HepG2 (cell line): ENCODE data around the gene SLC22A4. TPM values are rescaled to one million over a fixed set of nuclear protein-coding genes. Genes with fewer than 3 reads are reported as not detected.

Experiments used
- AHR ChIP-seq: IDR thresholded peaks from 2 replicates; pipeline ENCODE4 v1.6.1; 2018; ENCODE audit warnings: missing genetic modification reagents, missing compliant biosample characterization
- ATF1 ChIP-seq: IDR thresholded peaks from 2 replicates; pipeline ENCODE4 v1.6.1; 2016; ENCODE audit warnings: mild to moderate bottlenecking, control low read depth
- CCDC6 ChIP-seq: sonication (generic); formaldehyde crosslinking; IDR thresholded peaks from 2 replicates; pipeline ENCODE4 v1.8.1; 2022; ENCODE audit warnings: mild to moderate bottlenecking, missing genetic modification reagents, moderate library complexity
- ETS1 ChIP-seq: sonication (generic); formaldehyde crosslinking; IDR thresholded peaks from 2 replicates; pipeline ENCODE4 v1.4.0; 2020; ENCODE audit warnings: missing genetic modification reagents
- FOXC1 ChIP-seq: sonication (generic); formaldehyde crosslinking; IDR thresholded peaks from 2 replicates; pipeline ENCODE4 v1.8.0; 2022; ENCODE audit warnings: mild to moderate bottlenecking, missing genetic modification reagents, borderline replicate concordance
- IKZF4 ChIP-seq: sonication (generic); formaldehyde crosslinking; IDR thresholded peaks from 2 replicates; pipeline ENCODE4 v1.5.1; 2020; ENCODE audit warnings: borderline replicate concordance, mild to moderate bottlenecking, low read depth, missing genetic modification reagents; ENCODE audit errors: not compliant biosample characterization
- MYC ChIP-seq: sonication (generic); formaldehyde crosslinking; IDR thresholded peaks from 2 replicates; pipeline ENCODE4 v1.9.0; 2021; ENCODE audit warnings: missing genetic modification reagents, borderline replicate concordance
- PHB2 ChIP-seq: fragments of 450-650 bp; IDR thresholded peaks from 2 replicates; pipeline ENCODE4 v1.6.1; 2018; ENCODE audit not compliant: partially characterized antibody
- ZNF557 ChIP-seq: sonication (generic); formaldehyde crosslinking; IDR thresholded peaks from 2 replicates; pipeline ENCODE4 v1.4.0; 2020; ENCODE audit warnings: missing genetic modification reagents
- ZNF570 ChIP-seq: sonication (generic); formaldehyde crosslinking; IDR thresholded peaks from 2 replicates; pipeline ENCODE4 v1.4.0; 2020; ENCODE audit warnings: mild to moderate bottlenecking, missing genetic modification reagents, borderline replicate concordance
- ZNF660 ChIP-seq: sonication (generic); formaldehyde crosslinking; IDR thresholded peaks from 2 replicates; pipeline ENCODE4 v1.5.1; 2020; ENCODE audit warnings: mild to moderate bottlenecking, low read depth, missing genetic modification reagents, borderline replicate concordance
- ZNF678 ChIP-seq: sonication (generic); formaldehyde crosslinking; IDR thresholded peaks from 2 replicates; pipeline ENCODE4 v1.4.0; 2020; ENCODE audit warnings: mild to moderate bottlenecking, missing genetic modification reagents
- ZNF703 ChIP-seq: sonication (generic); formaldehyde crosslinking; IDR thresholded peaks from 2 replicates; pipeline ENCODE4 v1.5.1; 2020; ENCODE audit warnings: missing genetic modification reagents, mild to moderate bottlenecking, moderate library complexity, borderline replicate concordance
- ZNF782 ChIP-seq: sonication (generic); formaldehyde crosslinking; IDR thresholded peaks from 2 replicates; pipeline ENCODE4 v1.4.0; 2020; ENCODE audit warnings: missing genetic modification reagents, mild to moderate bottlenecking, borderline replicate concordance
- ZNF891 ChIP-seq: sonication (generic); formaldehyde crosslinking; IDR thresholded peaks from 2 replicates; pipeline ENCODE4 v1.5.0; 2020; ENCODE audit warnings: mild to moderate bottlenecking, missing genetic modification reagents
- polyA plus RNA-seq, 8 experiments: library from polyadenylated mRNA; depleted of rRNA in 3 of 8; stranded (reverse) in 7 of 8; unstranded in 1 of 8; fragments of >200 nt; fragmentation: Illumina TruSeq in 4 of 8; extraction: Trizol in 4 of 8; gene quantifications; 2 replicates each; pipeline versions ENCODE4 v1.2.1 to v1.2.3, GENCODE V29; 2011 to 2016; ENCODE audit warnings: low read depth in 4 of 8, missing spikeins in 1 of 8, mixed read lengths in 1 of 8; ENCODE audit not compliant: insufficient read depth in 1 of 8
- total RNA-seq, 5 experiments: library from RNA; depleted of rRNA; stranded (reverse); fragments of >200 nt; fragmentation: Illumina TruSeq; extraction: Trizol; gene quantifications; 2 replicates each; pipeline ENCODE4 v1.2.3, GENCODE V29; 2016; ENCODE audit warnings: low read depth in 1 of 5
- TF ChIP-seq, protein P1 (sequence below): sonication (generic); formaldehyde crosslinking; IDR thresholded peaks from 2 replicates; pipeline ENCODE4 v1.4.0; 2020; ENCODE audit warnings: missing genetic modification reagents, borderline replicate concordance
- TF ChIP-seq, protein P2 (sequence below): sonication (generic); formaldehyde crosslinking; IDR thresholded peaks from 2 replicates; pipeline ENCODE4 v1.4.0; 2020; ENCODE audit warnings: missing genetic modification reagents

SLC22A4 gene
- total and polyA plus RNA-seq, 2 of the 13 experiments (the other 11 are each of a cell fraction or from before 2014, with no cell fraction given) = 0.33 to 0.62 TPM

DNA sequence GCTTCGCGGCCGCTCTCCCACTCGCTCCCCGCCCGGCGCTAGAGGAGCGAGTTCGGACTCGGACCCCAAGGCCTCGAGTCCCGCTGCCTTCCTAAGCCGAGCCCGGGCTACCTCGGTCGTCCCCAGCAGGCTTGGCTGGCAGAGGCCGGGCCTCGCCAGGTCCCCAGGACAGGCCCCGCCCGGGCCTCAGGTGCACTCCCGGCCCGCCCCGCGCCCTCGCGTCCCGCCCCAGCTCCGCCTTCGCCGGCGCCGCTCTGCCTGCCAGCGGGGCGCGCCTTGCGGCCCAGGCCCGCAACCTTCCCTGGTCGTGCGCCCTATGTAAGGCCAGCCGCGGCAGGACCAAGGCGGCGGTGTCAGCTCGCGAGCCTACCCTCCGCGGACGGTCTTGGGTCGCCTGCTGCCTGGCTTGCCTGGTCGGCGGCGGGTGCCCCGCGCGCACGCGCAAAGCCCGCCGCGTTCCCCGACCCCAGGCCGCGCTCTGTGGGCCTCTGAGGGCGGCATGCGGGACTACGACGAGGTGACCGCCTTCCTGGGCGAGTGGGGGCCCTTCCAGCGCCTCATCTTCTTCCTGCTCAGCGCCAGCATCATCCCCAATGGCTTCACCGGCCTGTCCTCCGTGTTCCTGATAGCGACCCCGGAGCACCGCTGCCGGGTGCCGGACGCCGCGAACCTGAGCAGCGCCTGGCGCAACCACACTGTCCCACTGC lies 75.4 kb downstream of the SLC22A4 start, which contains the start of gene SLC22A5 (continued):
- TF ChIP-seq ATF1 (CRISPR knock-in tag) = no peak
- TF ChIP-seq ZNF782 (CRISPR knock-in tag) = no peak
- peak; percentile 59 for TF ChIP-seq MYC (CRISPR knock-in tag)
- TF ChIP-seq ZNF678 (CRISPR knock-in tag) = no peak
- peak; percentile 67; the same call in 1 of the 2 replicates for TF ChIP-seq ZNF703 (CRISPR knock-in tag)
- TF ChIP-seq, protein P1, sequence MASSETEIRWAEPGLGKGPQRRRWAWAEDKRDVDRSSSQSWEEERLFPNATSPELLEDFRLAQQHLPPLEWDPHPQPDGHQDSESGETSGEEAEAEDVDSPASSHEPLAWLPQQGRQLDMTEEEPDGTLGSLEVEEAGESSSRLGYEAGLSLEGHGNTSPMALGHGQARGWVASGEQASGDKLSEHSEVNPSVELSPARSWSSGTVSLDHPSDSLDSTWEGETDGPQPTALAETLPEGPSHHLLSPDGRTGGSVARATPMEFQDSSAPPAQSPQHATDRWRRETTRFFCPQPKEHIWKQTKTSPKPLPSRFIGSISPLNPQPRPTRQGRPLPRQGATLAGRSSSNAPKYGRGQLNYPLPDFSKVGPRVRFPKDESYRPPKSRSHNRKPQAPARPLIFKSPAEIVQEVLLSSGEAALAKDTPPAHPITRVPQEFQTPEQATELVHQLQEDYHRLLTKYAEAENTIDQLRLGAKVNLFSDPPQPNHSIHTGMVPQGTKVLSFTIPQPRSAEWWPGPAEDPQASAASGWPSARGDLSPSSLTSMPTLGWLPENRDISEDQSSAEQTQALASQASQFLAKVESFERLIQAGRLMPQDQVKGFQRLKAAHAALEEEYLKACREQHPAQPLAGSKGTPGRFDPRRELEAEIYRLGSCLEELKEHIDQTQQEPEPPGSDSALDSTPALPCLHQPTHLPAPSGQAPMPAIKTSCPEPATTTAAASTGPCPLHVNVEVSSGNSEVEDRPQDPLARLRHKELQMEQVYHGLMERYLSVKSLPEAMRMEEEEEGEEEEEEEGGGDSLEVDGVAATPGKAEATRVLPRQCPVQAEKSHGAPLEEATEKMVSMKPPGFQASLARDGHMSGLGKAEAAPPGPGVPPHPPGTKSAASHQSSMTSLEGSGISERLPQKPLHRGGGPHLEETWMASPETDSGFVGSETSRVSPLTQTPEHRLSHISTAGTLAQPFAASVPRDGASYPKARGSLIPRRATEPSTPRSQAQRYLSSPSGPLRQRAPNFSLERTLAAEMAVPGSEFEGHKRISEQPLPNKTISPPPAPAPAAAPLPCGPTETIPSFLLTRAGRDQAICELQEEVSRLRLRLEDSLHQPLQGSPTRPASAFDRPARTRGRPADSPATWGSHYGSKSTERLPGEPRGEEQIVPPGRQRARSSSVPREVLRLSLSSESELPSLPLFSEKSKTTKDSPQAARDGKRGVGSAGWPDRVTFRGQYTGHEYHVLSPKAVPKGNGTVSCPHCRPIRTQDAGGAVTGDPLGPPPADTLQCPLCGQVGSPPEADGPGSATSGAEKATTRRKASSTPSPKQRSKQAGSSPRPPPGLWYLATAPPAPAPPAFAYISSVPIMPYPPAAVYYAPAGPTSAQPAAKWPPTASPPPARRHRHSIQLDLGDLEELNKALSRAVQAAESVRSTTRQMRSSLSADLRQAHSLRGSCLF = peak; percentile 88
- TF ChIP-seq ETS1 = peak; percentile 59; the same call in 1 of the 2 replicates
- TF ChIP-seq PHB2 = no peak
- peak; percentile 78 for TF ChIP-seq FOXC1
- peak; percentile 48 for TF ChIP-seq ZNF891 (CRISPR knock-in tag)
- TF ChIP-seq ZNF570 (CRISPR knock-in tag) = no peak
- no peak for TF ChIP-seq ZNF660 (CRISPR knock-in tag)
- TF ChIP-seq, protein P2, sequence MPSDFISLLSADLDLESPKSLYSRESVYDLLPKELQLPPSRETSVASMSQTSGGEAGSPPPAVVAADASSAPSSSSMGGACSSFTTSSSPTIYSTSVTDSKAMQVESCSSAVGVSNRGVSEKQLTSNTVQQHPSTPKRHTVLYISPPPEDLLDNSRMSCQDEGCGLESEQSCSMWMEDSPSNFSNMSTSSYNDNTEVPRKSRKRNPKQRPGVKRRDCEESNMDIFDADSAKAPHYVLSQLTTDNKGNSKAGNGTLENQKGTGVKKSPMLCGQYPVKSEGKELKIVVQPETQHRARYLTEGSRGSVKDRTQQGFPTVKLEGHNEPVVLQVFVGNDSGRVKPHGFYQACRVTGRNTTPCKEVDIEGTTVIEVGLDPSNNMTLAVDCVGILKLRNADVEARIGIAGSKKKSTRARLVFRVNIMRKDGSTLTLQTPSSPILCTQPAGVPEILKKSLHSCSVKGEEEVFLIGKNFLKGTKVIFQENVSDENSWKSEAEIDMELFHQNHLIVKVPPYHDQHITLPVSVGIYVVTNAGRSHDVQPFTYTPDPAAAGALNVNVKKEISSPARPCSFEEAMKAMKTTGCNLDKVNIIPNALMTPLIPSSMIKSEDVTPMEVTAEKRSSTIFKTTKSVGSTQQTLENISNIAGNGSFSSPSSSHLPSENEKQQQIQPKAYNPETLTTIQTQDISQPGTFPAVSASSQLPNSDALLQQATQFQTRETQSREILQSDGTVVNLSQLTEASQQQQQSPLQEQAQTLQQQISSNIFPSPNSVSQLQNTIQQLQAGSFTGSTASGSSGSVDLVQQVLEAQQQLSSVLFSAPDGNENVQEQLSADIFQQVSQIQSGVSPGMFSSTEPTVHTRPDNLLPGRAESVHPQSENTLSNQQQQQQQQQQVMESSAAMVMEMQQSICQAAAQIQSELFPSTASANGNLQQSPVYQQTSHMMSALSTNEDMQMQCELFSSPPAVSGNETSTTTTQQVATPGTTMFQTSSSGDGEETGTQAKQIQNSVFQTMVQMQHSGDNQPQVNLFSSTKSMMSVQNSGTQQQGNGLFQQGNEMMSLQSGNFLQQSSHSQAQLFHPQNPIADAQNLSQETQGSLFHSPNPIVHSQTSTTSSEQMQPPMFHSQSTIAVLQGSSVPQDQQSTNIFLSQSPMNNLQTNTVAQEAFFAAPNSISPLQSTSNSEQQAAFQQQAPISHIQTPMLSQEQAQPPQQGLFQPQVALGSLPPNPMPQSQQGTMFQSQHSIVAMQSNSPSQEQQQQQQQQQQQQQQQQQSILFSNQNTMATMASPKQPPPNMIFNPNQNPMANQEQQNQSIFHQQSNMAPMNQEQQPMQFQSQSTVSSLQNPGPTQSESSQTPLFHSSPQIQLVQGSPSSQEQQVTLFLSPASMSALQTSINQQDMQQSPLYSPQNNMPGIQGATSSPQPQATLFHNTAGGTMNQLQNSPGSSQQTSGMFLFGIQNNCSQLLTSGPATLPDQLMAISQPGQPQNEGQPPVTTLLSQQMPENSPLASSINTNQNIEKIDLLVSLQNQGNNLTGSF (CRISPR knock-in tag) = no peak
- TF ChIP-seq CCDC6 (CRISPR knock-in tag) = peak; percentile 94
- TF ChIP-seq IKZF4 (CRISPR knock-in tag) = no peak
- no peak; the same call in 1 of the 2 replicates for TF ChIP-seq ZNF557 (CRISPR knock-in tag)
- no peak for TF ChIP-seq AHR (CRISPR knock-in tag)
